Testis (tissue), 3 donors: ENCODE measurements around the gene SPATA6L. TPM values are rescaled to one million over a fixed set of nuclear protein-coding genes. Genes with fewer than 3 reads are reported as not detected.

ENCODE experiments used
- DNase-seq: peaks from one replicate; pipeline ENCODE4 v3.0.0-alpha.2; 2019
- H3K27ac ChIP-seq, 2 donors: fragments of 200-600 bp; sonication (generic); one replicate each; pipeline ENCODE4 v1.5.1; 2019
- H3K27me3 ChIP-seq: fragments of 200-600 bp; sonication (generic); one replicate; pipeline ENCODE4 v1.5.1; 2019
- H3K36me3 ChIP-seq: fragments of 200-600 bp; sonication (generic); one replicate; pipeline ENCODE4 v1.5.1; 2017; ENCODE audit warnings: low read depth; ENCODE audit errors: missing control alignments
- H3K4me1 ChIP-seq: fragments of 200-600 bp; sonication (generic); one replicate; pipeline ENCODE4 v1.5.1; 2019
- H3K4me3 ChIP-seq, 2 donors: fragments of 200-600 bp; sonication (generic); one replicate each; pipeline ENCODE4 v1.5.1; 2017 to 2019
- H3K9me3 ChIP-seq: fragments of 200-600 bp; sonication (generic); one replicate; pipeline ENCODE4 v1.5.1; 2017
- CTCF ChIP-seq, 3 experiments: fragments of 450-650 bp in 2 of 3; fragments of 200-600 bp in 1 of 3; sonication (generic) in 1 of 3; IDR thresholded peaks; one replicate each; pipeline ENCODE4 v1.5.1; 2016 to 2019; ENCODE audit warnings: antibody characterized with exemption in 3 of 3, mild to moderate bottlenecking in 2 of 3, moderate library complexity in 1 of 3
- POLR2A ChIP-seq: fragments of 450-650 bp; IDR thresholded peaks from one replicate; pipeline ENCODE4 v1.6.1; 2017; ENCODE audit warnings: antibody characterized with exemption, mild to moderate bottlenecking, moderate library complexity
- WGBS, 2 donors: methylation state at CpG; one replicate each; pipeline ENCODE4 v1.1.5; 2018; 5-methylcytosine and 5-hydroxymethylcytosine counted together
- intact Hi-C: fragments of 100-400 bp; cut with DNase I; formaldehyde crosslinking; loops from one replicate; pipeline ENCODE4 v1.15.1; 2023; ENCODE audit warnings: low total_unique reads
- polyA plus RNA-seq: library from polyadenylated mRNA; stranded (reverse); fragments of 350-450 nt; fragmentation: Illumina TruSeq; extraction: RNeasy Lipid Tissue Mini Kit (QIAGEN cat#74804); gene quantifications from one replicate; pipeline ENCODE4 v1.2.3, GENCODE V29; 2014; ENCODE audit warnings: low read depth, low replicate concordance; ENCODE audit not compliant: insufficient read depth
- total RNA-seq, 2 donors: library from RNA; depleted of rRNA; stranded (reverse); fragments of >200 nt; gene quantifications; one replicate each; pipeline ENCODE4 v1.2.3, GENCODE V29; 2016

Gene SPATA6L
- total and polyA plus RNA-seq, 3 donors from 2014 or later, result 12.8 to 42.3 (median 27.5) TPM

- no peaks in the 10 kb centered on the region for H3K4me1 ChIP-seq
- WGBS, 2 donors, result 72 to 75% methylated on average over 5 of the region's 5 CpGs
- intact Hi-C loops, result no loop called here
- no peaks in the 10 kb centered on the region for H3K27me3 ChIP-seq
- TF ChIP-seq CTCF (IDR thresholded peaks at IDR 0.05) (no peak), POLR2A (no peak)
- no peak overlapping the region for H3K27ac ChIP-seq
- DNase-seq, result no peak
- no peaks in the 10 kb centered on the region for H3K9me3 ChIP-seq
- no peak overlapping the region for H3K4me3 ChIP-seq
- no peaks in the 10 kb centered on the region for H3K36me3 ChIP-seq
Observed at GRCh38 chr9:4573634-4574389, 92.5 kb downstream of the SPATA6L start.

GRCh38 chr9:4573176-4573575, 93.1 kb downstream of the SPATA6L start:
- no peak overlapping the region for H3K4me3 ChIP-seq
- H3K36me3 ChIP-seq, result no peaks in the 10 kb centered on the region
- H3K27me3 ChIP-seq, result no peaks in the 10 kb centered on the region
- intact Hi-C loops, result no loop called here
- TF ChIP-seq POLR2A, result no peak
- no peak for TF ChIP-seq CTCF (IDR thresholded peaks at IDR 0.05)
- no peaks in the 10 kb centered on the region for H3K4me1 ChIP-seq
- no peak overlapping the region for H3K27ac ChIP-seq
- WGBS, 2 donors, result 79 to 80% methylated on average over 4 of the region's 4 CpGs
- no peaks in the 10 kb centered on the region for H3K9me3 ChIP-seq
- no peak for DNase-seq

- no peaks in the 10 kb centered on the region for H3K27me3 ChIP-seq
- H3K9me3 ChIP-seq, result no peaks in the 10 kb centered on the region
- intact Hi-C loops, result no loop called here
- H3K27ac ChIP-seq, result no peak overlapping the region
- DNase-seq, result no peak
- H3K4me1 ChIP-seq, result no peaks in the 10 kb centered on the region
- no peak overlapping the region for H3K4me3 ChIP-seq
- no peaks in the 10 kb centered on the region for H3K36me3 ChIP-seq
- WGBS, 2 donors, result 72 to 78% methylated on average over 5 of the region's 5 CpGs
- TF ChIP-seq POLR2A (no peak), CTCF (IDR thresholded peaks at IDR 0.05) (no peak)
Observed at GRCh38 chr9:4572184-4572826, 94.0 kb downstream of the SPATA6L start.

GRCh38 chr9:4569101-4569500, 97.2 kb downstream of the SPATA6L start:
- Histone ChIP-seq H3K36me3 (no peaks in the 10 kb centered on the region), H3K4me1 (no peaks in the 10 kb centered on the region), H3K27ac (no peak overlapping the region), H3K27me3 (no peaks in the 10 kb centered on the region), H3K4me3 (no peak overlapping the region), H3K9me3 (no peaks in the 10 kb centered on the region)
- intact Hi-C loops, result no loop called here
- no peak for DNase-seq
- TF ChIP-seq CTCF (IDR thresholded peaks at IDR 0.05), result no peak
- TF ChIP-seq POLR2A, result no peak
